Activated naive CD8-positive, alpha-beta T cell treated with anti-CD3 and anti-CD28 coated beads for 36 hours (primary cell): ENCODE data around the gene NATD1. TPM values are rescaled to one million over a fixed set of nuclear protein-coding genes. Genes with fewer than 3 reads are reported as not detected.
"Not testable (repeated sequence)": the region's sequence is repeated elsewhere in the genome, so short reads cannot be mapped to it uniquely, and the experiment has no call there.

ENCODE experiments used
- DNase-seq: peaks from one replicate; pipeline ENCODE4 v3.0.0; 2021
- H3K27ac Mint-ChIP-seq: one replicate; pipeline ENCODE4 v1.8.0; 2022; ENCODE audit warnings: mild to moderate bottlenecking, moderate library complexity, mixed read lengths
- H3K27me3 Mint-ChIP-seq: one replicate; pipeline ENCODE4 v1.8.0; 2022; ENCODE audit warnings: mild to moderate bottlenecking, mixed read lengths
- H3K36me3 Mint-ChIP-seq: one replicate; pipeline ENCODE4 v1.8.0; 2021; ENCODE audit warnings: mild to moderate bottlenecking, mixed read lengths
- H3K4me1 Mint-ChIP-seq: one replicate; pipeline ENCODE4 v1.8.0; 2021; ENCODE audit warnings: mixed read lengths
- H3K4me3 Mint-ChIP-seq: one replicate; pipeline ENCODE4 v1.8.0; 2022; ENCODE audit warnings: mild to moderate bottlenecking, moderate library complexity, mixed read lengths
- H3K9me3 Mint-ChIP-seq: one replicate; pipeline ENCODE4 v1.8.0; 2022; ENCODE audit warnings: mixed read lengths
- total RNA-seq, 2 experiments: library from RNA; stranded (reverse); gene quantifications; one replicate each; pipeline ENCODE4 v1.2.3, GENCODE V29; 2021

Gene NATD1
- total RNA-seq, 2 experiments from 2014 or later, result 0.90 to 1.1 TPM

- Mint-ChIP-seq H3K36me3 (peaks cover 25% of the 10 kb centered on the region), H3K27ac (no peak overlapping the region), H3K9me3 (no peaks in the 10 kb centered on the region), H3K4me1 (peaks cover 44% of the 10 kb centered on the region), H3K4me3 (no peak overlapping the region), H3K27me3 (no peaks in the 10 kb centered on the region)
- no peak for DNase-seq
Measured at GRCh38 chr17:21210411-21211076, 42.7 kb downstream of the NATD1 start.

DNA sequence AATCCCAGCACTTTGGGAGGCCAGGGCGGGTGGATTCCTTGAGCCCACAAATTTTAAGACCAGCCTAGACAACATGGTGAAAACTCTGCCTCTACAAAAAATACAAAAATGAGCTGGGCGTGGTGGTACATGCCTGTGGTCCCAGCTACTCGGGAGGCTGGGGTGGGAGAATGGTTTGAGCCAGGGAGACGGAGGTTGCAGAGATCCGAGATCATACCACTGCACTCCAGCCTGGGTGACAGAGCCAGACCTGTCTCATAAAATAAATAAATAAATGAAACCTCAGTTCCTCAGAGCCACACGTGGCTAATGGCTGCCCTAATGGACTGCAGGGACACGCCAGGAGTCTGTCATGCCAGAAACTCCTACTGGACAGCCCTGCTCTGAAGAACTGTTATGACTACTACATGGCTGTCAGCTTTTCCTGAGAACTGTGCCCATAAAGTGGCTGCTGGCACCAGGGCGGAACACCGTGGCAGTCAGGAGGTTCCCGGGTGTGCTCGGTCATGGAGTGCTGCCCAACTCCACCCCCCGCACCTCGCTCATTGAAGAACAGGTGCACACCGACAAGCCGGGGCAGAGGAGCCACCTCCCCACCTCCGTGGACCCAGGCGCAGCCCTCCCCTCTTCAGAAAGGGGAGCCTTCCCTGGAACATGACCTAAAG is 43.6 kb downstream of the NATD1 start:
- no peak overlapping the region for H3K27ac Mint-ChIP-seq
- H3K4me3 Mint-ChIP-seq, result no peak overlapping the region
- H3K27me3 Mint-ChIP-seq, result no peaks in the 10 kb centered on the region
- no peaks in the 10 kb centered on the region for H3K9me3 Mint-ChIP-seq
- peaks cover 21% of the 10 kb centered on the region for H3K36me3 Mint-ChIP-seq
- DNase-seq, result no peak
- peaks cover 38% of the 10 kb centered on the region for H3K4me1 Mint-ChIP-seq

DNA sequence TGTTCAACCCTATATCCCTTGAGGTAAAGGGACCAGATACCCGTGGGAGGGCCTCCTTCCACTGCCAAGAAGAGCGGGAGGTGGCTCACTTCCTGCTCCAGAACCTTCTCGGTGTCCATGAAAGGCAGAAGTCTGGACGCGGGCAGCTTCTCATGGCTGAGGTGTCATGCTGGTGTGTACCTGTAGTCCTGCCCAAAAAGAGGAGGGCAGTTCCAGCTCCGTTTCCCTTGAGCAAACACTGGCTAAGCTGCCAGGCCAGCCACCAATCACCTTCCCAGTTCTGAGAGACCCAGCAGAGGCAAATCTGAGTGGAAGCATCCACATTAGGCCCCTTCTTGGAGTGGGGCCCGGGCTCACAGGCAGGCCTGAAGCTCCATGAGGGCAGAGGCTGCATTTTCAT is 44.9 kb downstream of the NATD1 start:
- H3K9me3 Mint-ChIP-seq, result no peaks in the 10 kb centered on the region
- peaks cover 41% of the 10 kb centered on the region for H3K4me1 Mint-ChIP-seq

DNA sequence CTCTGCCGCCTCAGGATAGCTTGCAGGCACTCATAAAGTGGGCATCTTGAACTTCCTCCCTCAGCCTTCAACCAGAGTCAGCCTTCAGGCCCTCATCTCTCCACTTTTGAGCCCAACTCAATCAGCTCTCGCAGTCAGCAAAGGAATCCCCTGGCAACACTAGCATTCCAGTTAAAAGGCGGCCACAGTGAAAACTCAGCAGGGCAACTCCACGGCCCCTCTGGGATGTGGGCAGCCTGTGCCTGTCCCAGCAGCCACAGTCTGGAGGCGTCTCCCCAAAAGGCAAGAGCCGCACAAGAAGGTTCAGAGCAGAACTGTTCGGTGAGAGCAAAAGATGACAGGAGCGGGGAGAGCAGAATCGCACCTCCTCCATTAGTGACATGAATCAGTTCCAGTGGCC is 48.3 kb downstream of the NATD1 start:
- Mint-ChIP-seq H3K27me3 (no peaks in the 10 kb centered on the region), H3K27ac (no peak overlapping the region), H3K4me3 (no peak overlapping the region), H3K9me3 (no peaks in the 10 kb centered on the region), H3K36me3 (peaks cover 3% of the 10 kb centered on the region), H3K4me1 (peaks cover 24% of the 10 kb centered on the region)
- DNase-seq, result no peak

More for the DNA sequence above, 44.9 kb downstream of the NATD1 start:
- Mint-ChIP-seq H3K36me3 (peaks cover 19% of the 10 kb centered on the region), H3K27ac (no peak overlapping the region), H3K4me3 (no peak overlapping the region), H3K27me3 (no peaks in the 10 kb centered on the region)
- DNase-seq, result no peak

DNA sequence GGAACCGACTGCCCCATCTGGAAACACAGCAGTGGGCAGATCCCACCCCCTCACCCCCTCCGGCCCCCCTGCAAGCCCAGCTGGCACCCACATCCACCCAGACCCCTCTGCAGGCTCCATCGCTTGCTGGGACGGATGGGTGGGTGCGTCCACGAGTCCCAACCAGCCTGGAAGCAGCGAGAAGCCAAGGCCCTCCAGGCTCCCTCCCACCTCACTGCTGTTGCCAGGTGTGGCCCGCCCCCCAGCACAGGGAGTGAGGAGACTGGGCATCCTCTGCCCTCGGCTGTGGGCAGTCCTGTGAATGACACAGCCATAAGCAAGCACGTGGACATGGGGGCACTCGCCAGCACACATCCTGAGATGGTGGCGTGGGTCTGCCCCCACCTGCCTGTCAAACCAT is 50.7 kb downstream of the NATD1 start:
- Mint-ChIP-seq H3K27ac (no peak overlapping the region), H3K4me3 (no peak overlapping the region), H3K27me3 (no peaks in the 10 kb centered on the region), H3K9me3 (no peaks in the 10 kb centered on the region), H3K36me3 (peaks cover 12% of the 10 kb centered on the region), H3K4me1 (peaks cover 22% of the 10 kb centered on the region)
- DNase-seq, result no peak

DNA sequence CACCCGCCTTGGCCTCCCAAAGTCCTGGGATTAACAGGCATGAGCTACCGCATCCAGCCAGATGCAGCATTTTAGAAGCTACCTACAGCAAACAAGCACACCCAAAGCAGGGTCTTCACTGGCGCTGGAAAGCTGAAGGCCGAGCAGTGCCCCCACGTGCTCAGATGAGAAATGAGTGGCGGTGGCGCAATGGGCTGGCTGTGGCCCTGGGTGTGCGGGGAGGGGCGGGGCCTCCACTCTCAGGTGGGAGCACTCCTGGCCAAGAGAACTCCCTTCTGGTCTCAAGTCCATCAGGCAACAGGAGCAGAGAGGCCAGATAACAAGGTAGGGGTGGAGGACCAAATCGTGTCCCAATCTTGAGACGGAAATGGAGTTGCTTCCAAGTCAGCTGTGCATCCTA is 51.3 kb downstream of the NATD1 start:
- Mint-ChIP-seq H3K27ac (no peak overlapping the region), H3K4me3 (no peak overlapping the region), H3K36me3 (peaks cover 14% of the 10 kb centered on the region), H3K27me3 (no peaks in the 10 kb centered on the region), H3K9me3 (no peaks in the 10 kb centered on the region), H3K4me1 (peaks cover 22% of the 10 kb centered on the region)
- no peak for DNase-seq

DNA sequence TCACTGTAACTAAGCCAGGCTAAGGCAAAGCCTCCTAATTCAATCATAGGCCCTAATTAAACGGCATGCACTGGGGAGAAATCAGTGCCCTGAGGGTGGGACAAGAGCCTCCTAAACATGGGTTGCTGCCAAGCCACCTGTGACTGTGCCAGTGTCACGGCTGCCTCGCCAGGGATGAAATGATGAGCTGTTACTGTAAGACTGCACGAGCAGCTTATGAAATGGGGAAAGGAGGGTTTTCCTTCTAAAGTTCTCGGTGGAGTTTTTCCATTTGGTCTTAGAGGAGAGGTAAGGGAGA is 52.0 kb downstream of the NATD1 start:
- no peak for DNase-seq
- H3K36me3 Mint-ChIP-seq, result peaks cover 16% of the 10 kb centered on the region
- H3K27me3 Mint-ChIP-seq, result no peaks in the 10 kb centered on the region
- H3K4me1 Mint-ChIP-seq, result peaks cover 22% of the 10 kb centered on the region
- no peak overlapping the region for H3K4me3 Mint-ChIP-seq
- no peaks in the 10 kb centered on the region for H3K9me3 Mint-ChIP-seq
- no peak overlapping the region for H3K27ac Mint-ChIP-seq

GRCh38 chr17:21200590-21201297 is 52.5 kb downstream of the NATD1 start:
- no peaks in the 10 kb centered on the region for H3K9me3 Mint-ChIP-seq
- peaks cover 17% of the 10 kb centered on the region for H3K4me1 Mint-ChIP-seq
- H3K27ac Mint-ChIP-seq, result no peak overlapping the region
- H3K4me3 Mint-ChIP-seq, result no peak overlapping the region
- H3K27me3 Mint-ChIP-seq, result no peaks in the 10 kb centered on the region
- peaks cover 16% of the 10 kb centered on the region for H3K36me3 Mint-ChIP-seq
- DNase-seq, result no peak

GRCh38 chr17:21199856-21200255 is 53.4 kb downstream of the NATD1 start:
- no peaks in the 10 kb centered on the region for H3K27me3 Mint-ChIP-seq
- no peak overlapping the region for H3K4me3 Mint-ChIP-seq
- peaks cover 15% of the 10 kb centered on the region for H3K4me1 Mint-ChIP-seq
- peaks cover 17% of the 10 kb centered on the region for H3K36me3 Mint-ChIP-seq
- no peaks in the 10 kb centered on the region for H3K9me3 Mint-ChIP-seq
- H3K27ac Mint-ChIP-seq, result no peak overlapping the region
- DNase-seq, result no peak

GRCh38 chr17:21199311-21199710 is 53.9 kb downstream of the NATD1 start:
- Mint-ChIP-seq H3K27me3 (no peaks in the 10 kb centered on the region), H3K27ac (no peak overlapping the region), H3K4me1 (peaks cover 15% of the 10 kb centered on the region), H3K36me3 (peaks cover 17% of the 10 kb centered on the region), H3K9me3 (no peaks in the 10 kb centered on the region), H3K4me3 (no peak overlapping the region)
- no peak for DNase-seq

DNA sequence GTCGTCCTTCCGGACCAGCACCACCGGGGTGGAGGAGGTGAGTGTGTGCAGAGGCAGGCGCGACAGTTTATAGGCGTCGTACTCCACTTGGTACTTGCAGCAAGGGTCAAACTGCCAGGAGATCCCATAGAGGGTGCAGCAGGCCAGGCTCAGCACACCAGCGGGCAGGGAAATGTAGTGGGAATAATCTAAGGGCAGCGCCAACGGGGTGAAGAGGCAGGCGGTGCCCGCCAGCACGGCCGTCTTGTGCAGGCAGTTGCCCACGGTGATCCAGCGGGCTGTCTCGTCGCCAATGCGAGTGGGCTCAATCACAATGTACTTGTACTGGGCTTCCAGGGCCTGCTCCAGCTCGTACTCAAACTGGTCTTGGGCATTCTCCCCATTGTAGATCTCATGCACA is 54.8 kb downstream of the NATD1 start:
- peaks cover 17% of the 10 kb centered on the region for H3K36me3 Mint-ChIP-seq
- no peak for DNase-seq
- no peaks in the 10 kb centered on the region for H3K9me3 Mint-ChIP-seq
- H3K27me3 Mint-ChIP-seq, result no peaks in the 10 kb centered on the region
- peaks cover 15% of the 10 kb centered on the region for H3K4me1 Mint-ChIP-seq
- H3K4me3 Mint-ChIP-seq, result no peak overlapping the region
- no peak overlapping the region for H3K27ac Mint-ChIP-seq

- DNase-seq, result no peak
- H3K27ac Mint-ChIP-seq, result no peak overlapping the region
- peaks cover 15% of the 10 kb centered on the region for H3K4me1 Mint-ChIP-seq
- no peaks in the 10 kb centered on the region for H3K27me3 Mint-ChIP-seq
- H3K9me3 Mint-ChIP-seq, result no peaks in the 10 kb centered on the region
- peaks cover 19% of the 10 kb centered on the region for H3K36me3 Mint-ChIP-seq
- no peak overlapping the region for H3K4me3 Mint-ChIP-seq
Measured at GRCh38 chr17:21196126-21196525, 57.1 kb downstream of the NATD1 start.

GRCh38 chr17:21194703-21195102 is 58.5 kb downstream of the NATD1 start:
- Mint-ChIP-seq H3K27me3 (no peaks in the 10 kb centered on the region), H3K27ac (no peak overlapping the region), H3K4me1 (peaks cover 8% of the 10 kb centered on the region), H3K9me3 (no peaks in the 10 kb centered on the region), H3K4me3 (no peak overlapping the region), H3K36me3 (peaks cover 19% of the 10 kb centered on the region)
- no peak for DNase-seq

- no peaks in the 10 kb centered on the region for H3K9me3 Mint-ChIP-seq
- H3K36me3 Mint-ChIP-seq, result peaks cover 19% of the 10 kb centered on the region
- no peak overlapping the region for H3K27ac Mint-ChIP-seq
Measured at GRCh38 chr17:21194226-21194625, 59.0 kb downstream of the NATD1 start.

DNA sequence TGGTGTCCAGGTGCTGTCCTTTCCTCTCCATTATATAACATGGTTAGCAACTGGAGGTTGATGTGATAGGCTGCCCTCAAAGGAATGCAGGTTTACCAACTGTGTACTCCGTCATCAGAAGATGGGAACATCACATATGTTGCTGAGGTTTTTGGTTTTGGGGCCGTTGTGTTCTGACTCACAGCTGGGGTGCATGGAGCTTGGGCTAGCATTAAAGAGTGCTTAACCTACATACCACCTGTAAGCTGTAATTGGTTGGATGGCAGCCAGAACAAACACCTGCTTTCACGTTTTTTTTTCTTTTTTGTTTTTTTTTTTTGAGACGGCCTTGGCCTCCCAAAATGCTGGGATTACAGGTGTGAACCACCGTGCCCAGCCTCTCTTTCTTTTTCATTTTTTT is 60.2 kb downstream of the NATD1 start:
- Mint-ChIP-seq H3K4me1 (peaks cover 7% of the 10 kb centered on the region), H3K4me3 (no peak overlapping the region), H3K36me3 (peaks cover 14% of the 10 kb centered on the region), H3K9me3 (no peaks in the 10 kb centered on the region), H3K27me3 (no peaks in the 10 kb centered on the region), H3K27ac (no peak overlapping the region)
- DNase-seq, result no peak

More at GRCh38 chr17:21194226-21194625, 59.0 kb downstream of the NATD1 start:
- no peaks in the 10 kb centered on the region for H3K27me3 Mint-ChIP-seq
- DNase-seq, result no peak
- H3K4me3 Mint-ChIP-seq, result no peak overlapping the region
- H3K4me1 Mint-ChIP-seq, result peaks cover 8% of the 10 kb centered on the region

GRCh38 chr17:21192414-21192813 is 60.8 kb downstream of the NATD1 start:
- H3K4me1 Mint-ChIP-seq, H3K9me3 Mint-ChIP-seq, DNase-seq, H3K27ac Mint-ChIP-seq, H3K4me3 Mint-ChIP-seq, H3K27me3 Mint-ChIP-seq, H3K36me3 Mint-ChIP-seq: not testable (repeated sequence)
